ENCODE measurements around the gene KCNIP1. TPM values are rescaled to one million over a fixed set of nuclear protein-coding genes. Genes with fewer than 3 reads are reported as not detected.

Gene KCNIP1
- total and polyA plus RNA-seq, 9 of the 15 experiments (the other 6 are each of a cell fraction or from before 2014, with no cell fraction given) = not detected

DNA sequence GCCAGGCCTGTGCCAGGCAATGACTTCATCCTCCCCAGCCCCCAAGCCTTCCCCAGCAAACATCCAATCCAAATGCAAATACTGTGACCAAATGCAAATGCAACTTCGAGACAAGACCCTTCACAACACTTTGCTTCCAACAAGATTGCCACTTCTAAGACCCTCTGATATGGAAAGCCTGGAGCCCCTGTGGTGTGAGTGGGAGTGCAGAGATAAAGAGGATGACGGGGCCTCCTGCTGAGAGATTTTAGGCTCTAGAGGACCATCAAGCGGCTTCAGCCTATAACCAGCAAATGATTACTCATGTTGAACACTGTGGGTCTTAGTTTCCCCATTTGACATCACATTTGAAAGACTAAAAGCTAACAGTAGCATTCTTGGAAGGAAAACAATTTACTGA, 233.1 kb downstream of the KCNIP1 start:
- Histone ChIP-seq H2AFZ (ENCODE audit: low read depth, low read length) (no peak overlapping the region), H3K9me3 (replicated peaks; ENCODE audit: control insufficient read depth, insufficient read depth, low read depth, low read length) (no peaks in the 10 kb centered on the region), H3K79me2 (ENCODE audit: control insufficient read depth, insufficient read depth, low read length) (no peaks in the 10 kb centered on the region), H3K9me1 (ENCODE audit: control insufficient read depth, insufficient read depth, low read length) (no peaks in the 10 kb centered on the region), H3K4me2 (ENCODE audit: insufficient read depth, low read length) (no peak overlapping the region), H3K27me3 (ENCODE audit: control insufficient read depth in 2 of 2, insufficient read depth in 2 of 2, low read length in 2 of 2) (no peaks in the 10 kb centered on the region), H3K4me3 (no peak overlapping the region), H3K9ac (ENCODE audit: insufficient read depth in 1 of 2, low read depth in 2 of 2, low read length in 2 of 2) (no peak overlapping the region), H3K4me1 (replicated peaks in 1 of 2; ENCODE audit: control insufficient read depth in 2 of 2, insufficient read depth in 2 of 2, low read length in 2 of 2) (no peaks in the 10 kb centered on the region), H3K36me3 (ENCODE audit: control insufficient read depth, insufficient read depth, low read length) (no peaks in the 10 kb centered on the region), H3K27ac (ENCODE audit: extremely low read depth, low read depth, low read length) (no peak overlapping the region), H4K20me1 (replicated peaks; ENCODE audit: control insufficient read depth, insufficient read depth, low read length) (no peaks in the 10 kb centered on the region)
- in situ Hi-C loops (cut with MboI) (no loop called here), intact Hi-C loops (cut with micrococcal nuclease) (no loop called here)
- POLR2A ChIA-PET = no interaction called here
- FAIRE-seq = no peak
- no peak for ATAC-seq
- 0% methylated on average over 3 of the region's 3 CpGs for WGBS (ENCODE audit: insufficient coverage, low coverage, missing lambda C conversion rate)
- TF ChIP-seq, protein P1, sequence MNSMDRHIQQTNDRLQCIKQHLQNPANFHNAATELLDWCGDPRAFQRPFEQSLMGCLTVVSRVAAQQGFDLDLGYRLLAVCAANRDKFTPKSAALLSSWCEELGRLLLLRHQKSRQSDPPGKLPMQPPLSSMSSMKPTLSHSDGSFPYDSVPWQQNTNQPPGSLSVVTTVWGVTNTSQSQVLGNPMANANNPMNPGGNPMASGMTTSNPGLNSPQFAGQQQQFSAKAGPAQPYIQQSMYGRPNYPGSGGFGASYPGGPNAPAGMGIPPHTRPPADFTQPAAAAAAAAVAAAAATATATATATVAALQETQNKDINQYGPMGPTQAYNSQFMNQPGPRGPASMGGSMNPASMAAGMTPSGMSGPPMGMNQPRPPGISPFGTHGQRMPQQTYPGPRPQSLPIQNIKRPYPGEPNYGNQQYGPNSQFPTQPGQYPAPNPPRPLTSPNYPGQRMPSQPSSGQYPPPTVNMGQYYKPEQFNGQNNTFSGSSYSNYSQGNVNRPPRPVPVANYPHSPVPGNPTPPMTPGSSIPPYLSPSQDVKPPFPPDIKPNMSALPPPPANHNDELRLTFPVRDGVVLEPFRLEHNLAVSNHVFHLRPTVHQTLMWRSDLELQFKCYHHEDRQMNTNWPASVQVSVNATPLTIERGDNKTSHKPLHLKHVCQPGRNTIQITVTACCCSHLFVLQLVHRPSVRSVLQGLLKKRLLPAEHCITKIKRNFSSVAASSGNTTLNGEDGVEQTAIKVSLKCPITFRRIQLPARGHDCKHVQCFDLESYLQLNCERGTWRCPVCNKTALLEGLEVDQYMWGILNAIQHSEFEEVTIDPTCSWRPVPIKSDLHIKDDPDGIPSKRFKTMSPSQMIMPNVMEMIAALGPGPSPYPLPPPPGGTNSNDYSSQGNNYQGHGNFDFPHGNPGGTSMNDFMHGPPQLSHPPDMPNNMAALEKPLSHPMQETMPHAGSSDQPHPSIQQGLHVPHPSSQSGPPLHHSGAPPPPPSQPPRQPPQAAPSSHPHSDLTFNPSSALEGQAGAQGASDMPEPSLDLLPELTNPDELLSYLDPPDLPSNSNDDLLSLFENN (IDR thresholded peaks at IDR 0.05; ENCODE audit: low read depth in 2 of 2, low read length in 2 of 2) = no peak
- TF ChIP-seq DACH1 (IDR thresholded peaks at IDR 0.05; ENCODE audit: partially characterized antibody) = no peak
- no peak for TF ChIP-seq SP1 (CRISPR knock-in tag; IDR thresholded peaks at IDR 0.05)
- TF ChIP-seq, protein P2, sequence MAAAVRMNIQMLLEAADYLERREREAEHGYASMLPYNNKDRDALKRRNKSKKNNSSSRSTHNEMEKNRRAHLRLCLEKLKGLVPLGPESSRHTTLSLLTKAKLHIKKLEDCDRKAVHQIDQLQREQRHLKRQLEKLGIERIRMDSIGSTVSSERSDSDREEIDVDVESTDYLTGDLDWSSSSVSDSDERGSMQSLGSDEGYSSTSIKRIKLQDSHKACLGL (CRISPR knock-in tag; IDR thresholded peaks at IDR 0.05; ENCODE audit: borderline replicate concordance, poor library complexity, severe bottlenecking) = no peak
- no peak for TF ChIP-seq GATA2 (CRISPR knock-in tag; IDR thresholded peaks at IDR 0.05)
- TF ChIP-seq LCOR (CRISPR knock-in tag; IDR thresholded peaks at IDR 0.05) = no peak
- TF ChIP-seq HNRNPLL (IDR thresholded peaks at IDR 0.05; ENCODE audit: low read depth, low read length, poor library complexity, severe bottlenecking) = no peak
- TF ChIP-seq CBX5 (IDR thresholded peaks at IDR 0.05; ENCODE audit: borderline replicate concordance, low read depth) = no peak
- TF ChIP-seq ZNF766 (CRISPR knock-in tag; conservative IDR thresholded peaks at IDR 0.05) = no peak
- TF ChIP-seq ZKSCAN1 (IDR thresholded peaks at IDR 0.05; ENCODE audit: low read depth, low read length) = no peak
- TF ChIP-seq, protein P3, sequence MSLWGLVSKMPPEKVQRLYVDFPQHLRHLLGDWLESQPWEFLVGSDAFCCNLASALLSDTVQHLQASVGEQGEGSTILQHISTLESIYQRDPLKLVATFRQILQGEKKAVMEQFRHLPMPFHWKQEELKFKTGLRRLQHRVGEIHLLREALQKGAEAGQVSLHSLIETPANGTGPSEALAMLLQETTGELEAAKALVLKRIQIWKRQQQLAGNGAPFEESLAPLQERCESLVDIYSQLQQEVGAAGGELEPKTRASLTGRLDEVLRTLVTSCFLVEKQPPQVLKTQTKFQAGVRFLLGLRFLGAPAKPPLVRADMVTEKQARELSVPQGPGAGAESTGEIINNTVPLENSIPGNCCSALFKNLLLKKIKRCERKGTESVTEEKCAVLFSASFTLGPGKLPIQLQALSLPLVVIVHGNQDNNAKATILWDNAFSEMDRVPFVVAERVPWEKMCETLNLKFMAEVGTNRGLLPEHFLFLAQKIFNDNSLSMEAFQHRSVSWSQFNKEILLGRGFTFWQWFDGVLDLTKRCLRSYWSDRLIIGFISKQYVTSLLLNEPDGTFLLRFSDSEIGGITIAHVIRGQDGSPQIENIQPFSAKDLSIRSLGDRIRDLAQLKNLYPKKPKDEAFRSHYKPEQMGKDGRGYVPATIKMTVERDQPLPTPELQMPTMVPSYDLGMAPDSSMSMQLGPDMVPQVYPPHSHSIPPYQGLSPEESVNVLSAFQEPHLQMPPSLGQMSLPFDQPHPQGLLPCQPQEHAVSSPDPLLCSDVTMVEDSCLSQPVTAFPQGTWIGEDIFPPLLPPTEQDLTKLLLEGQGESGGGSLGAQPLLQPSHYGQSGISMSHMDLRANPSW (CRISPR knock-in tag; IDR thresholded peaks at IDR 0.05) = no peak
- TF ChIP-seq FUS (optimal IDR thresholded peaks at IDR 0.05; ENCODE audit: low read depth, low read length) = no peak
- TF ChIP-seq DIDO1 (tag; IDR thresholded peaks at IDR 0.05; ENCODE audit: low read depth) = no peak
- TF ChIP-seq FIP1L1 (IDR thresholded peaks at IDR 0.05; ENCODE audit: low read depth, low read length, poor library complexity, severe bottlenecking) = no peak
- TF ChIP-seq CBX1 (IDR thresholded peaks at IDR 0.05; ENCODE audit: low read depth) = no peak
- TF ChIP-seq PTTG1 (tag; IDR thresholded peaks at IDR 0.05; ENCODE audit: low read depth) = no peak
- TF ChIP-seq POLR2H (tag; IDR thresholded peaks at IDR 0.05; ENCODE audit: low read depth) = no peak
- DNase-seq (ENCODE audit: extremely low read depth in 1 of 4, low spot score in 3 of 4) = no peak
- BruUV-seq (replicated peaks) = no TSS peak
- CTCF ChIA-PET (ENCODE audit: low intra/inter-chr PET ratio) = no interaction called here
